Stimulated activated naive CD8-positive, alpha-beta T cell treated with anti-CD3 and anti-CD28 coated beads, Interleukin-15, Interleukin-2, amounts not matched to agents 100 U/mL and 50 U/mL, for 24 hours (primary cell): ENCODE measurements around the gene SYNE4.
"Not testable (repeated sequence)": the region's sequence is repeated elsewhere in the genome, so short reads cannot be mapped to it uniquely, and the experiment has no call there.

Experiments
- ATAC-seq: fragments of 150-1000 bp; cut with Tn5 transposase; one replicate; pipeline ENCODE4 v1.10.0; 2021
- DNase-seq: peaks from one replicate; pipeline ENCODE4 v3.0.0; 2021

The SYNE4 gene

GRCh38 chr19:35990156-35990555, 18.5 kb downstream of the SYNE4 start:
- ATAC-seq (no peak), DNase-seq (no peak)

GRCh38 chr19:35988824-35989223, 19.8 kb downstream of the SYNE4 start:
- ATAC-seq (no peak), DNase-seq (no peak)

- DNase-seq: no peak
- no peak for ATAC-seq
These were observed 21.1 kb downstream of the SYNE4 start for GRCh38 chr19:35987571-35987896.

GRCh38 chr19:35986664-35987570, 21.7 kb downstream of the SYNE4 start:
- DNase-seq (peak; percentile 42), ATAC-seq (no peak)

- DNase-seq (no peak), ATAC-seq (no peak)
These were observed 22.5 kb downstream of the SYNE4 start for GRCh38 chr19:35986111-35986510.

- no peak for DNase-seq
- ATAC-seq: no peak
These were observed 25.4 kb downstream of the SYNE4 start for GRCh38 chr19:35983177-35983576.

- DNase-seq, ATAC-seq: not testable (repeated sequence)
These were observed 27.6 kb downstream of the SYNE4 start for GRCh38 chr19:35980997-35981396.

GRCh38 chr19:35978832-35979365, 29.7 kb downstream of the SYNE4 start:
- DNase-seq (no peak), ATAC-seq (no peak)

GRCh38 chr19:35978271-35978670, 30.3 kb downstream of the SYNE4 start:
- DNase-seq (no peak), ATAC-seq (no peak)

- peak; percentile 65 for ATAC-seq
- DNase-seq: peak; percentile 41
These were observed 31.0 kb downstream of the SYNE4 start for GRCh38 chr19:35977446-35978222.

- no peak for DNase-seq
These were observed 32.9 kb downstream of the SYNE4 start for GRCh38 chr19:35975608-35976214.

GRCh38 chr19:35973487-35973886, 35.1 kb downstream of the SYNE4 start:
- ATAC-seq (no peak), DNase-seq (no peak)

More at GRCh38 chr19:35975608-35976214, 32.9 kb downstream of the SYNE4 start:
- ATAC-seq: no peak

- DNase-seq: no peak
- ATAC-seq: no peak
These were observed 41.8 kb downstream of the SYNE4 start for GRCh38 chr19:35966771-35967170.

GRCh38 chr19:35963514-35963913, 45.1 kb downstream of the SYNE4 start:
- DNase-seq (peak; percentile 63), ATAC-seq (no peak)

GRCh38 chr19:35960432-35960972, 48.1 kb downstream of the SYNE4 start:
- ATAC-seq: no peak

GRCh38 chr19:35959968-35960320, 48.7 kb downstream of the SYNE4 start:
- DNase-seq (no peak), ATAC-seq (no peak)

More at GRCh38 chr19:35960432-35960972, 48.1 kb downstream of the SYNE4 start:
- DNase-seq: no peak

GRCh38 chr19:35959040-35959967, 49.3 kb downstream of the SYNE4 start:
- ATAC-seq (peak; percentile 86), DNase-seq (peak; percentile 71)

GRCh38 chr19:35958660-35959039, 50.0 kb downstream of the SYNE4 start:
- no peak for ATAC-seq

GRCh38 chr19:35957411-35957810, 51.2 kb downstream of the SYNE4 start:
- not testable (repeated sequence) for ATAC-seq, DNase-seq

More at GRCh38 chr19:35958660-35959039, 50.0 kb downstream of the SYNE4 start:
- no peak for DNase-seq

GRCh38 chr19:35955881-35956634, 52.6 kb downstream of the SYNE4 start:
- ATAC-seq (no peak), DNase-seq (no peak)
